HEK293 (cell line): ENCODE measurements around the gene ACOT7.

Source experiments
- CTCF ChIA-PET: fragments of 350-600 bp; formaldehyde crosslinking; extraction: SDS; loops from one replicate; lab custom pipeline; 2021; ENCODE audit warnings: antibody characterized with exemption; lab: Yijun Ruan, JAX
- POLR2A ChIA-PET: fragments of 300-600 bp; formaldehyde crosslinking; extraction: SDS; loops from one replicate; lab custom pipeline; 2020; ENCODE audit warnings: antibody characterized with exemption, inconsistent platforms; lab: Yijun Ruan, JAX
- H3K27ac ChIP-seq: fragments of 200-500 bp; sonication (Bioruptor generic); 2 replicates; pipeline ENCODE4 v1.5.1; 2014; ENCODE audit warnings: low read depth, low read length, control low read depth, inconsistent platforms; ENCODE audit errors: extremely low read depth
- H3K36me3 ChIP-seq, 2 experiments: fragments of 200-500 bp in 1 of 2; sonication (Bioruptor generic) in 1 of 2; 1 replicate in 1 of 2; 2 replicates in 1 of 2; pipeline ENCODE4 v1.5.1; 2014 to 2017; ENCODE audit warnings: inconsistent platforms in 2 of 2, low read length in 2 of 2; ENCODE audit not compliant: control insufficient read depth in 2 of 2, insufficient read depth in 1 of 2
- H3K4me1 ChIP-seq: fragments of 200-500 bp; sonication (Bioruptor generic); 2 replicates; pipeline ENCODE4 v1.5.1; 2014; ENCODE audit warnings: mild to moderate bottlenecking, low read length, inconsistent platforms; ENCODE audit not compliant: control insufficient read depth, insufficient read depth
- H3K4me3 ChIP-seq: 2 replicates; pipeline ENCODE4 v1.5.1; 2011; ENCODE audit warnings: low read depth, mild to moderate bottlenecking, control low read depth, low read length, moderate library complexity
- H3K9me3 ChIP-seq: fragments of 200-500 bp; sonication (Bioruptor generic); 2 replicates; pipeline ENCODE4 v1.5.1; 2014; ENCODE audit warnings: low read depth, low read length, inconsistent platforms; ENCODE audit not compliant: control insufficient read depth, insufficient read depth
- EGR2 ChIP-seq: fragments of 450-650 bp; formaldehyde crosslinking; IDR thresholded peaks from 2 replicates; pipeline ENCODE4 v1.5.1; 2016; ENCODE audit warnings: low read depth, missing biosample characterization, missing genetic modification characterization
- GLIS2 ChIP-seq: fragments of 450-650 bp; formaldehyde crosslinking; IDR thresholded peaks from 2 replicates; pipeline ENCODE4 v1.5.1; 2016; ENCODE audit warnings: missing biosample characterization, missing genetic modification characterization
- SALL2 ChIP-seq: fragments of 450-650 bp; formaldehyde crosslinking; IDR thresholded peaks from 2 replicates; pipeline ENCODE4 v1.5.0; 2017; ENCODE audit warnings: missing biosample characterization, mild to moderate bottlenecking, missing genetic modification characterization, borderline replicate concordance
- ZBTB26 ChIP-seq: fragments of 450-650 bp; formaldehyde crosslinking; optimal IDR thresholded peaks from 2 replicates; pipeline ENCODE3; 2016; ENCODE audit warnings: missing biosample characterization, mild to moderate bottlenecking, missing genetic modification characterization
- ZBTB44 ChIP-seq: fragments of 450-650 bp; IDR thresholded peaks from 2 replicates; pipeline ENCODE4 v1.5.1; 2018; ENCODE audit warnings: missing biosample characterization, mild to moderate bottlenecking, missing genetic modification characterization
- ZBTB48 ChIP-seq: fragments of 450-650 bp; formaldehyde crosslinking; IDR thresholded peaks from 2 replicates; pipeline ENCODE4 v1.5.1; 2016; ENCODE audit warnings: missing biosample characterization, missing genetic modification characterization
- ZFHX2 ChIP-seq: fragments of 450-650 bp; formaldehyde crosslinking; conservative IDR thresholded peaks from 2 replicates; pipeline ENCODE4 v1.5.1; 2016; ENCODE audit warnings: missing biosample characterization, missing genetic modification characterization
- ZFP69B ChIP-seq: fragments of 450-650 bp; formaldehyde crosslinking; IDR thresholded peaks from 2 replicates; pipeline ENCODE4 v1.5.1; 2016; ENCODE audit warnings: missing biosample characterization, missing genetic modification characterization
- ZNF133 ChIP-seq: fragments of 450-650 bp; formaldehyde crosslinking; IDR thresholded peaks from 2 replicates; pipeline ENCODE4 v1.5.1; 2016; ENCODE audit warnings: missing biosample characterization, missing genetic modification characterization
- ZNF184 ChIP-seq: fragments of 450-650 bp; IDR thresholded peaks from 2 replicates; pipeline ENCODE4 v1.5.1; 2018; ENCODE audit warnings: missing biosample characterization, mild to moderate bottlenecking, missing genetic modification characterization
- ZNF394 ChIP-seq: fragments of 450-650 bp; formaldehyde crosslinking; IDR thresholded peaks from 2 replicates; pipeline ENCODE4 v1.5.1; 2016; ENCODE audit warnings: missing biosample characterization, missing genetic modification characterization, mild to moderate bottlenecking, moderate library complexity, borderline replicate concordance
- ZNF404 ChIP-seq: fragments of 450-650 bp; formaldehyde crosslinking; IDR thresholded peaks from 2 replicates; pipeline ENCODE4 v1.5.1; 2017; ENCODE audit warnings: missing biosample characterization, missing genetic modification characterization
- ZNF449 ChIP-seq: fragments of 450-650 bp; formaldehyde crosslinking; IDR thresholded peaks from 2 replicates; pipeline ENCODE4 v1.5.1; 2017; ENCODE audit warnings: missing biosample characterization, mild to moderate bottlenecking, missing genetic modification characterization, moderate library complexity
- ZNF529 ChIP-seq: fragments of 450-650 bp; formaldehyde crosslinking; IDR thresholded peaks from 2 replicates; pipeline ENCODE4 v1.5.1; 2017; ENCODE audit warnings: missing genetic modification characterization, missing biosample characterization; ENCODE audit not compliant: insufficient replicate concordance
- ZNF596 ChIP-seq: fragments of 450-650 bp; IDR thresholded peaks from 2 replicates; pipeline ENCODE4 v1.5.0; 2018; ENCODE audit warnings: missing biosample characterization, mild to moderate bottlenecking, missing genetic modification characterization, moderate library complexity
- ZNF660 ChIP-seq: fragments of 450-650 bp; IDR thresholded peaks from 2 replicates; pipeline ENCODE4 v1.5.1; 2018; ENCODE audit warnings: missing biosample characterization, mild to moderate bottlenecking, missing genetic modification characterization
- ZNF837 ChIP-seq: fragments of 450-650 bp; formaldehyde crosslinking; IDR thresholded peaks from 2 replicates; pipeline ENCODE4 v1.5.1; 2016; ENCODE audit warnings: missing biosample characterization, missing genetic modification characterization

Gene ACOT7

GRCh38 chr1:6279066-6279465, 114.5 kb downstream of the ACOT7 start (continued):
- TF ChIP-seq ZBTB44 (tag by site-specific recombination): no peak
- TF ChIP-seq ZBTB26: no peak
- no peak for TF ChIP-seq ZNF660
- no peak for TF ChIP-seq ZNF394 (tag by site-specific recombination)
- TF ChIP-seq ZBTB48 (tag by site-specific recombination): no peak
- no peak for TF ChIP-seq ZNF133 (tag by site-specific recombination)
- no peak for TF ChIP-seq ZNF449 (tag by site-specific recombination)
- no peak for TF ChIP-seq ZNF529 (tag by site-specific recombination)
- TF ChIP-seq ZFP69B (tag by site-specific recombination): no peak
- TF ChIP-seq ZNF837 (tag by site-specific recombination): no peak
- TF ChIP-seq ZNF404 (tag by site-specific recombination): no peak
- TF ChIP-seq, all 188 proteins: peak for 0

- Histone ChIP-seq H3K36me3 (peaks cover 0 to 41% of the 10 kb centered on the region in 2 experiments; a peak in 1 of 3 replicates), H3K27ac (no peak overlapping the region), H3K4me3 (no peak overlapping the region)
- no peak for TF ChIP-seq ZNF596 (tag by site-specific recombination)
- peak; percentile 55 for TF ChIP-seq EGR2
- no peak for TF ChIP-seq ZNF184 (tag by site-specific recombination)
- TF ChIP-seq ZFHX2 (tag by site-specific recombination): peak; percentile 54
- TF ChIP-seq, all 188 proteins: peak for 2
- peaks cover 3% of the 10 kb centered on the region for H3K4me1 ChIP-seq
- CTCF ChIA-PET: interaction anchor here (0.6 kb wide), 2 partner anchors 87 to 890 kb away, joined by 3 to 4 read pairs; no protein-coding TSS in a partner anchor
- POLR2A ChIA-PET: no interaction called here
- no peaks in the 10 kb centered on the region for H3K9me3 ChIP-seq
Measured at GRCh38 chr1:6278263-6278662, 115.3 kb downstream of the ACOT7 start.

- TF ChIP-seq GLIS2 (tag by site-specific recombination) (peak; percentile 58), SALL2 (no peak)
- Histone ChIP-seq H3K4me1 (peaks cover 14% of the 10 kb centered on the region), H3K4me3 (no peak overlapping the region), H3K9me3 (no peaks in the 10 kb centered on the region), H3K27ac (no peak overlapping the region), H3K36me3 (peaks cover 0 to 35% of the 10 kb centered on the region in 2 experiments; a peak in 1 of 3 replicates)
- ChIA-PET POLR2A (no interaction called here), CTCF (interaction anchor here (0.6 kb wide), 1 partner anchor 86 kb away, joined by 4 read pairs; no protein-coding TSS in a partner anchor)
Measured at GRCh38 chr1:6276811-6277555, 116.6 kb downstream of the ACOT7 start.
